CD4-positive, alpha-beta T cell treated with Interferon gamma for 1 hour (primary cell): Measurements from ENCODE around the gene GCAT.

Experiments
- DNase-seq: peaks from one replicate; pipeline ENCODE4 v3.0.0-alpha.2; 2020

Gene GCAT

DNA sequence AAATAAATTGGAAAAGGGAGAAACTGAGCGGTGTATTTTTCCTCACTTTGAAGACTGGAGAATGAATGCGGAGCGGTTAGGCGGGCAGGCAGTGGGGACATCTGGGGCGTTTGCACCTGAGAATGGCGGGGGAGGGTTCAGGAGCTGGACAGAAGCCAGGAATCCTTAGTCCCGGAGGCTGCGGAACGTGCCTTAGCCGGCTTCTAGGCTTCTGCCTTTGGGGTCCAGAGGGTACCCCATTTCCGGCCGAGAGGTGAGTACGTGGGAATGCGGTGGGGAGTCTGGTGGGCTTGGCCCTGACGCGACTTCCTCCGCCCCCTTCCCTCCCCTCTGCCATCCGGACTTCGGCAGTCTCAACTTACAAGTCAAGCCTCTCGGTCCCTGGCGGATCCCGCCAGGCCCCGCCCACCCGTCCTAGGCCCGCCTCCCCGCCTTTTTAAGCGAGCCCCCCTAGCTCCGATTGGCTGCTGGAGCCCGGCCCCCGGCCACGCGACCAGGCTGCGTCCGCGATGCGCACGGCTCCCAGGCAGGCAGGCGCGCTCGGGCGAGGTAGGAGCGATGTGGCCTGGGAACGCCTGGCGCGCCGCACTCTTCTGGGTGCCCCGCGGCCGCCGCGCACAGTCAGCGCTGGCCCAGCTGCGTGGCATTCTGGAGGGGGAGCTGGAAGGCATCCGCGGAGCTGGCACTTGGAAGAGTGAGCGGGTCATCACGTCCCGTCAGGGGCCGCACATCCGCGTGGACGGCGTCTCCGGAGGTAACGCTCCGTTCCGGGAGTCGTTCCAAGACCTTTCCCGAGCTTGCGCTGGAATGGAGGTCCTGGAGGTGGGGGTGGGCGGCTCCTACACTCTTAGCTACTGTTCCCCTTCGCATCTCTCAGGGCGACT lies at the start of gene GCAT:
Gene GCAT, plus strand, starts transcription at position 525 of the 884 bp plus-strand sequence. Its CDS starts 34 bp downstream, at position 559.
- peak; percentile 88 for DNase-seq

DNA sequence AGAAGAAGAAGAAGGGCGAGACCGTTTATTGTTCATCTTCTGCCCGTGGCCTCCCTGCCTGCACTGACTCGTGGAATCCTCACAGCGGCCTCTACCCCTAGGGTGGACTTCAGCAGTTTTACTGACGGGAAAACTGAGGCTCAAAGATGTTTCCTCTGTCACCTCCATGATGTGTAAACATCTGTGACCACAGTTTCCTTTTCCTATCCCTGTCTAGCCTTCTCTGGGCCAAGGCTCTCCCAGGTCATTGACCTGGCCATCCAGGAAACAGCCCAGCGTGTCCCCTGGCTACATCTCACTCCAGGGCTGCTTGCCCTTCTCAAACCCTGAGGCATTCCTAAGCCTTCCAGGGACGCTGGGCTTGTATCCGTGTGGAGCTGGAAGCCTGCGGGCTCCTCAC lies 49.0 kb upstream of the GCAT start:
- no peak for DNase-seq

DNA sequence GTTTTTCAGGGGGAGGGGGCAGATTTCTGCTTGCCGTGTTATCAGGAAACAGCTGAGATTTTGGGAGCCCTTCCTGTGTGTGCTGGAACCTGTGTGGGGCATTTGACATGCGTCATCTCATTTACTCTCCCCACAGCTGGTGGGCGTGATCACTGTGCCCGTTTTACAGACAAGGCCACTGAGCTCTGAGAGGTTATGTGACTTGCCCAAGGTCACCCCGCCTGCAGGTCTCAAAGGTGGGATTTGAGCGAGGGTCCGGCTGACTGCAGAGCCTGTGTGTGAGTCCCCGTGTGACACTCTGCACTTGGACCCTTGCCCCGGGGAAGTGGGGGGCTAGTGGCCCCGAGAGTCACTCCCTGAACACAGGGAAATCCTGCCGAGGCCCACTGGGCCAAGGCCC lies 48.5 kb upstream of the GCAT start:
- no peak for DNase-seq

DNA sequence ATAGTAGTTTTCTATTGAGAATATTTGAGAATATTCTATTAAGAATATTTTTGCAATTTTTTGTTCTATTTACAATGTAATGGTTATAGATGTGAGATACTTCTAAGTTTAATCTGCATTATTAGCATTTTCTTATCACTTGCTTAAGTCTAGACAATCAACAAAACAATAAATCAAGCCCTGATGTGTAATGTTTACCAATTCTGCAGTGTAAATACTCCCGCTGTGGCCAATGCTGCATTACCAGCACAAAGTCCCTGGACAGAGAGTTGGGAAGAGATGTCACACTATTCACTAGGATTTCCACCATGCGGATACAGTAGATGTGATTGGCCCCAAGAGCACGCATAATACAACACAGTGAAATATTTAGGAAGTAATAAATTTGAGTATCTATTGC lies 47.6 kb upstream of the GCAT start:
- no peak for DNase-seq

DNA sequence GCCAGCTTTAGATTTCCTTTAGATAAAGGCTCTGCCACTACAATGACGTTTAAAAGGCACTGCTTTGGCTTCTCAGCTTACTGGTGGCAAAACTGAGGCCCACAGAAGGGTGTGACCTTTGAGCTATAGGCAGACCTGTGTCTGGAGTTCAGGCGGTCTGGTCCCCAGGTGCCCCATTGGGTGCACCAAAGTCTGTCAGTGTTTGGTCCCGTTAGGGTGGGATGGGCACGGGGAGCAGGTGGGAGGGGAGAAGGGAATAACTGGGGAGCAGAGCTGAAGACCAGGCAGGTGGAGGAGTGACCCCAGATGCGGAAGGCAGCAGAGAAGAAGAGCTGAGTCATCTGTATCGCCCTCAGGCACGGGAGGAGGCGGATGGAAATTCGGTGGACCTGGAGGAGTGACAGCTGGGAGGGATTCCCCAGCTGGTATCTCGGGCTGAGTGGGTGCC lies 45.3 kb upstream of the GCAT start:
- no peak for DNase-seq

DNA sequence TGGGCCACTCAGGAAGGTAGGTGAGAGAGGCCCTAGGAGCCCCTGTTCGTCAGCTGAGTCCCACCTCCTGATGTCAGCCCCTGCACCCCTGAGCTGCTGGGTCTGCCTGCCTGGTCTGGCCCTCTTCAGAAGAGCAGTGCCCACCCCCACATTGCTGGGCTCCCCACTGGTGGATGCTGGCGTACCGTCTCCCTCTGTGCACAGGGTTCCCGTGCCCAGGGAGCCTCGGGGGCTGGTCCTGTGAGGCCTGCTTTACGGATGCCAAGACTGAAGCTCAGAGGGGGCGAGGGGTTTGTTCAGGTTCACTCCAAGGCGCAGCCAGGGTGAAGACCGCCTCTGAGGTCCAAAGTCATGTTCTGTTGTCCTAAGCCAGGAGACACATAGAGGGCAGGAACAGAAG lies 44.7 kb upstream of the GCAT start:
- no peak for DNase-seq

DNA sequence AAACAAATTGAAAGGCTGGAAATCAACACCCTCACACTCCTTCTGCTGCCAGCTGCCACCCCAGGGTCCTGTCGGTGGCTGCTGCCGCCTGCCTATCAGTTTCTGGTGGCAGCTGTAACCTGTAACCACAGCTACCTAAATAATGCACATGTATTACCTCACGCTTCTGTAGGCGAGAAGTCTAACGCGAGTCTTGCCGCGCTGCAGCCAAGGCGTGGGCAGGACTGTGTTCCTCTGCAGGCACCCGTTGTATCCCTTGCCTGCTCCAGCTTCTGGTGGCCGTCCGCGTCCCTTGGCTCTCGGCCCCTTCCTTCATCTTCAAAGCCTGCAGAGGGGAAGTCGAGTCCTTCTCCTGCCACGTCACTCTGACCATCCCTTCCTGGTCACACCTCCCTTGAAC lies 44.1 kb upstream of the GCAT start:
- no peak for DNase-seq

DNA sequence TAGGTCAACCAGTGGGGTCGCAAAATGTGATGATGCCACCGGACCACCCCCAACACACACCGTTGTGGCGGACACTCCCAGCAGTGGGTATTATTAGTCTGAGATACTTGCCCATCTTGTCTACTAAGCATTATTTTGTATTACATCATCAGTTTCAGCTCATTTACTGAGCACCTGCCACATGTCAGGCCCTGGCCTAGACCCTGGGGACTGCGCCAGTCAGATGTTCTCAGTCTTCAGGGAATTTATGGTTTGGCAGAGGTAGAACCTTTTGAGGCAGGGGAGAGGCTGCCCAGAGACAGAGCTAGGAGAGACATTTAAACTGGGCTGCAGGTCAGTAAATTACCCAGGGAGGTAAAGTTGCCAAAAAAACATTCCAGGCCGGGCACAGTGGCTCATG lies 43.1 kb upstream of the GCAT start:
- DNase-seq = no peak

DNA sequence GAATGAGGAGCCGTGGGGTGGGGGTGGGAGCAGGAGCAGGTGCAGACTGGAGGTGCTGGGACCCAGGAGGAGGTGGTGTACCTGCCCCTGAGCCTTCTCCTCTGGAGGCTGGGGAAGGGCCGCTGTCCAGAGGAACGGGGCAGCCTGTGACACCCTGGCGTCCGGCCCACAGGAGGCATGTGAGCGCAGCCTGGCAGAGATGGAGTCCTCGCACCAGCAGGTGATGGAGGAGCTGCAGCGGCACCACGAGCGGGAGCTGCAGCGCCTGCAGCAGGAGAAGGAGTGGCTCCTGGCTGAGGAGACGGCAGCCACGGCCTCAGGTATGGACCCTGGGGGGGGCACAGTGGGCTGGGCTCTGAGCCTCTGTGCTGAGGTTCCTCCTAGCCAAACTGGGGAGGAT lies 42.2 kb upstream of the GCAT start:
- DNase-seq = no peak

DNA sequence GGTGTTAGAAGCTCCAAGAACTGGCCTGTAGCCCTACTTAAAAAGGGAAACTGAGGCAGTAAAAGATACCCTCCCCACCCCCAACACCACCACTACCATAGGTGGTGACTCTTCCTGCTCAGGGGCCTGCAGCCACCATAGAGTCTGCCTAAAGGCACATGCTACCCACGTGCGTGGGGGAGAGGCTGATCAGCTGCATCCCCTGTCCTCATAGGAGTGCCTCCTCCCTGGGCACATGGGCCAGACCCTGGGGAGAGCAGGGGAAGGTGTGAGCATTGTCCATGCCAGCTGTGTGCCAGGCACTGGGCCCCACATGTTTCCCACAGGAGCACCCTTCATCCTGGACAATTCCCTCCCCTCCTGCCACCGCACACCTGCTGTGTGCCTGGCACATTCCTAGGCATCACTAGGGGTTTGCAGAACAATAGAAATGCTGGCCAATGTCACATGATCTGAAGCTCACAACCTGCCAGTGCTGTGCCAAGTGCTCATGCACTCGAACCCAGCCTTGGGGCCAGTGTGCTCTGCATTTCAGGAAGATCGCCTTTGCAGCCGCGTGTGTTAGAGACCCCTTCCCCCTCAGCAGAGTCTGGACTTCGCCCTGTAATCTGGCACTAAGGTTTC lies 41.7 kb upstream of the GCAT start:
- DNase-seq = no peak

DNA sequence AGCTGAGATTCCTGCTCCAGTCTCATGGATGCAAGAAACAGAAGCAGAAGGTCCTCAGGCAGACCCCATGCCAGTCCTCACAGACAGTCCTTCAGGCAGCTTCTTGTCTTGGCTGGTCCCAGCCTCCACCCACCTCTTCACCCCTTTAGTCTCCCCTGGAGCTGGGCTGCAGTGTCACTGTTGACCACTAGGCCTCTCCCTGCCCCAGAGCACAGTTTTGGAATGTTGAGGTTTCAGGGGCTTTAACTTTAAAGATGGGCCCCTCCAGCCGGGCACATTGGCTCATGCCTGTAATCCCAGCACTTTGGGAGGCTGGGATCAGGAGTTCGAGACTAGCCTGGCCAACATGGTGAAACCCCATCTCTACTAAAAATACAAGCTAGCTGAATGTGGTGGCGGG lies 39.5 kb upstream of the GCAT start:
- no peak for DNase-seq

DNA sequence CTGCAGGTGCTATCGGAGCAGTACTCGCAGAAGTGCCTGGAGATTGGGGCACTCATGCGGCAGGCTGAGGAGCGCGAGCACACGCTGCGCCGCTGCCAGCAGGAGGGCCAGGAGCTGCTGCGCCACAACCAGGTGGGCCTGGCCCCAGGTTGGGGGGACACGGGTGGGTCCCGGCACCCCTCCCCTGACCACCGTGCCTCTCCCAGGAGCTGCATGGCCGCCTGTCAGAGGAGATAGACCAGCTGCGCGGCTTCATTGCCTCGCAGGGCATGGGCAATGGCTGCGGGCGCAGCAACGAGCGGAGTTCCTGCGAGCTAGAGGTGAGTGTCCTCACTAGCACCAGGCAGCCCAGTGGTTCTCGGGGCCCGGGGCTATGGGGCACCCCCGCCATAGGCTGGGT lies 38.7 kb upstream of the GCAT start:
- DNase-seq = no peak

DNA sequence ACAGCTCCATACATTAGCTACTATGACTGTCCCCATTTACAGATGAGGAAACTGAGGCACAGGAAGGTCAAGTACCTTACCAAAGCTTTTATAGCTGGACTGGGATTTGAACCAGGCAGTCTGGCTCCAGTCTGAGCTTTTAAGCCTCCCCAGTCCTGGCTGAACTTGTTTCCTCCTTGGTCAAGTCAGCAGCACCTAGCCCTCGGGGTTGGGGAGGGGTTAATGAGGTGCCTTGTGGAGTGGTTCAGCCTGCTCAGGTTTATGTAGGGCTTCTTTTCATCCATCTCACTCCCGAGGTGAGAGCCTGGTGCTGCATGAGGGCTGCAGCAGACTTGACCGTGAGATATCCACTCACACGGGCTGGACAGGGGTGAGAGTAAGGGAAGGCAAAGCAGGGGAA lies 36.7 kb upstream of the GCAT start:
- DNase-seq = no peak

DNA sequence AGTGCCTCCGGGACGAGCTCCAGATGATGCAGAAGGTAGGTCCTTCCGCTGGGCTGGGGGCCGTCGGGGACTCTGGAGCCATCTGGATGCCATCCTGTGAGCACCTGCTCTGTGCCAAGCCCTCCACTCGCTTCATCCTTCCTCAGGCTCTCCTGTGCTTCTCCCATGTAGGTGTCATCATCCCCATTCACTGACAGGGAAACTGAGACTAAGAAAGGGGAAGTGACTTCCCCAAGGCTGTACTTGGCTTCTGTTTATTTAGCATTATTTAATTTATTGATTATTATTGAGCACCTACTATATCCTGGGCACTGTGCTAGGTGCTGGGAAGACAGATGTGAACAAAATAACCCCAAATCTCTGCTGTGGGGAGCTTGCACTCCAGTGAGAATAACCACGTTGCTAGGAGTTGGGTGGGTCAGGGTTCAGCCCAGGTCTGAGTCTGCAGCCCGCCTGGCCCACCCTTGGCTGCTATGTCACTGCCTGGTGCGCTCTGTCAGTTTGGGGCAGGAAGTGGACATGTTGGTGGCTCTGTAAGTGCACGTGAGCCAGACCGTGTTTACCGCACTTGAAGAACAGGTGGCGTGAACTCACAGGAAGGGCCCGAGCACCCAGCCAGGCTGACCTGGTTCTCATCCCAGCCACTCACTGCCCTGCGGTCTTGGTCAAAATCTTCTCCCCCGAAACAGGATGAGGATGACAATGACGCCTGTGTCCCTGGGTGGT lies 35.9 kb upstream of the GCAT start:
- DNase-seq = no peak

DNA sequence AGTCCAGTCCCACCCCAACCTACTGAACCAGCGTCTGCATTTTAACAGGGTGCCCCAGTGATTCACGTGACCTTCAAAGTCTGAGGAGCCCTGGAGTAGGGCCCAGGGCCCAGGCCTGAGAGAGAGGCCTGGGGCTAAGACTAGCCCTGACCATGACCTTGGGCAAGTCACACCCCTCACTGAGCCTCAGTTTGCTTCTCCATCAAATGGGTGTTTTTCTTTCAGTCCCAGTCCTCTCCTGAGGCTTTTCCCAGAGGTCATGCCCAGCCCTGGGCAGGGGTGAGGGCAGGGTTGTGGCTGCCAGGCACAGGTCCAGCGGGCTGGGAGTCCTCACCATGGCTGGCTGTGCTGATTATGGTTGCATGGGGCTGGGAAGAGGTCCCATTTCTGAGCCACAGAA lies 33.0 kb upstream of the GCAT start:
- no peak for DNase-seq

DNA sequence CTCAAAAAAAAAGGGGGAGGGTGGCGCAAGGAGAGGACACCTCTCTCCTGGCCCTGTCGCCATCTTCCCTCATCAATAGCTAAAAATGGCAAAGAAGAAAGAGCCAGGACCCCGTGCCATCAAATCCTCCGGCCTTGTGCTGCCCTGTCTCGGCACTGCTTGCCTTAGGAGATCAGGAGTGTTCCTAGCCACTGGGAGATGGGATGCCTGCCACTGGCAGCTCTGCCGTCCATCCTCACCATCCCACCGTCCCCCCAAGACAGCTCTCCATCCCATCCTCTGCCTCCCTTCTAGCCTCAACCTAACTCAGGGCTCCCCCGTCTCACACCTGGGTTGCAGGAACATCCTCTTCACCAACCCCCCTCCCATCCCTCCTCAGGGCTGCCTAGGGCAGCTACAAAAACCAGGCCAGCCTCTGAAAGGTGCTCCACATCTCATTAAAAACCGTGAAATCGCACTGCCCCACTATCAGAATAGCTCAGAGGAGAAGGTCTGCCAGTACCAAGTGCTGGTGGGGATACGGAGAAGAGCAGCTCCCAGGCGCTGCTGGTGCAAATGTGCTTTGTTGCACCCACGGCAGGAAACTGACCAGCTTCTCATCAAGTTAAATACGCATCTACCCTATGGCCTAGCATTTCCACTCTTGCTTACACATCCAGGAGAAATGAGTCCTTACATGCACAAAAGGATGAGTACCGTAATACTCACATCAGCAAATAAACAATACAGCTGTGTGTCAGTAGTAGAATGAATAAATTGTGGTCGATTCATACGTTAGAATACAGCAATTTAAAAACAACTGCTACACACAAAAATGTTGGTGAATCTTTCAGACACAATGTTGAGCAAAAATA lies 31.7 kb upstream of the GCAT start:
- no peak for DNase-seq

DNA sequence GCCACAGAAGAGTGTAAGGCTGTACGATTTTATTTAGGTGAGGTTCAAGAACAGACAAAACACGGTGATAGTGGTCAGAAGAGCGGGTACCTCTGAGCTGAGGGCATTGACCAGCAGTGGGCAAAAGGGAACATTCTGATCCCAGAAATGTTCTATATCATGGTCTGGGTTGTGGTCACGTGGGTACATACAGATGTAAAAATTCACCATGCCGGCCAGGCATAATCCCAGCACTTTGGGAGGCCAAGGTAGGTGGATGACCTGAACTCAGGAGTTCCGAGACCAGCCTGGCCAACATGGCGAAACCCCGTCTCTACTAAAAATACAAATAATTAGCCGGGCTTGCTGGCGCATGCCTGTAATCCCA lies 31.1 kb upstream of the GCAT start:
- no peak for DNase-seq

DNA sequence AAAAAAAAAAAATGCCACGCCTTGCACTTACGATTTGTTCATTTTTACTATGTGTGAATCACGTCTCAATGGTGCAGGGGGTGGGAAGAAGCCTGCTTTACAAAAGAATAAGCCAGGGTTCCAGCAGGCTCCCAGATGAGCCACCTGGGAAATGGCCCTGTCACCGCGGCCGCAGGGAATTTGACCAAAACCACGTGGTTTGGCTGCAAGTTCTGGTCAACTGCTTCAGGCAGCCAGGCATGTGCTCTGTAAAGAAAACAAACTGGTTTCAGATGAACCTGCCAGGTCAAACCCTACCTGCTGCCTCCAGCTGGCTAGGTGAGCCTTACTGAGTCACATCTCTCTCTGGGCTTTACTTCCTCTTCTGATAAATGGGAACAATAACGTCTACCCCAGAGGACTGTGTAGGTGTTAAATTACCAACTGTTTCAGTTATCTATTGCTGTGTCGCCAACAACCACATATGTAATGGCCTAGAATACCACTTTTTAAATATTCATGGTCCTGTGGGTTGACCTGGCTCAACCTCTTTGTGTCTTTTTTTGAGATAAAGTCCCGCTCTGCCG lies 30.5 kb upstream of the GCAT start:
- no peak for DNase-seq

DNA sequence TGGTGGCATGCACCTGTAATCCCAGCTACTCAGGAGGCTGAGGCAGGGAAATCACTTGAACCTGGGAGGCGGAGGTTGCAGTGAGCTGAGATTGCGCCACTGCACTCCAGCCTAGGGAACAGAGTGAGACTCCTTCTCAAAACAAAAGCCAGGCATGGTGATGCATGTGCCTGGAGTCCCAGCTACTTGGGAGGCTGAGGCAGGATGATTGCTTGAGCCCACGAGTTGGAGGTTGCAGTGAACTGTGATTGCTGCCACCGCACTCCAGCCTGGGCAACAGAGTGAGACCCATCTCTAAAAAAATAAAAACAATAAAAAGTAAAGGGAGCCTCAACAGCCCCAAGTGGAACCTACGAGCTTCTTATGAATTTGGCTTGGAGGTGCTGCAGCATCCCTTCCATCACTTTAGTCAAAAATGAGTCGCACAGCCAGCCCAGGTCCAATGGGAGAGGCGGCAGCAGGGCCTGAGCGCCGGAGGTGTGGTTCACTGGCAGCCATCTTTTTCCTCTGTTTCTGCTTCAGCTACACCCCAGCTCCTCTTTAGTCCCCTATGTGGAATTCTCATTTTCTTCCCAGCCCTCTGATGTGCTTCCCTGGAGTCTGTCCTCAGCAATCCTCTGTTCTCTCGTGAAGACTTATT lies 29.2 kb upstream of the GCAT start:
- DNase-seq = no peak

DNA sequence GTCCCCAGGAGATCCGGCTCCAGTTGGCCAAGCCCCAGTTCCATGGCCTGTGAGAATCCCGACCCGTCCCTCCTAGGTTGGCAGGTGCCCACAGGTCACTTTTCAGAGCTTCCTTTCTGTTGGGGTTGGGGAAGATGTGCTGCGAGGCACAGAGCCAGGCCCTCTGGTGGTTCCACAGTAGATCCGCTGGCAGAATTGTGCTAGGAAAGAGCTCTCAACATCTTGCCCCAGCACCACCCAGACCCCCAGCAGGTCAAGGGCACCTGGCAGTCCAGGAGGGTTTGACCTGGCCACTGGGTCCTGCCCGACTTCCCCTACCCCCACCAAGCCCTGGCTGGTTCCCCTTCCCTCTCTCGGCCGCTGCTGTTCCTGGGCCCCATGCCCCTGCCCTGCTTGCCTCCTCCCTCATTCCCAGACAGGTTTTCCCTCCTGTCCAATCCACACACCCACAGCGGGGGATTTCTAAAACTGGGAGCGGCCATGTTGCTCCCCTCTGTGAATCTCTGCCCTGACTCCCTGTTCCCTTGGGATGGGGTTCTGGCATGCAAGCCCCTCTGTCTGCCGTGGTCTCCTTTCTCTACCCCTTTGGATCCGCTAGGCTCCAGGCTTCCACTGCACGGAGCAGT lies 26.2 kb upstream of the GCAT start:
- DNase-seq = no peak

DNA sequence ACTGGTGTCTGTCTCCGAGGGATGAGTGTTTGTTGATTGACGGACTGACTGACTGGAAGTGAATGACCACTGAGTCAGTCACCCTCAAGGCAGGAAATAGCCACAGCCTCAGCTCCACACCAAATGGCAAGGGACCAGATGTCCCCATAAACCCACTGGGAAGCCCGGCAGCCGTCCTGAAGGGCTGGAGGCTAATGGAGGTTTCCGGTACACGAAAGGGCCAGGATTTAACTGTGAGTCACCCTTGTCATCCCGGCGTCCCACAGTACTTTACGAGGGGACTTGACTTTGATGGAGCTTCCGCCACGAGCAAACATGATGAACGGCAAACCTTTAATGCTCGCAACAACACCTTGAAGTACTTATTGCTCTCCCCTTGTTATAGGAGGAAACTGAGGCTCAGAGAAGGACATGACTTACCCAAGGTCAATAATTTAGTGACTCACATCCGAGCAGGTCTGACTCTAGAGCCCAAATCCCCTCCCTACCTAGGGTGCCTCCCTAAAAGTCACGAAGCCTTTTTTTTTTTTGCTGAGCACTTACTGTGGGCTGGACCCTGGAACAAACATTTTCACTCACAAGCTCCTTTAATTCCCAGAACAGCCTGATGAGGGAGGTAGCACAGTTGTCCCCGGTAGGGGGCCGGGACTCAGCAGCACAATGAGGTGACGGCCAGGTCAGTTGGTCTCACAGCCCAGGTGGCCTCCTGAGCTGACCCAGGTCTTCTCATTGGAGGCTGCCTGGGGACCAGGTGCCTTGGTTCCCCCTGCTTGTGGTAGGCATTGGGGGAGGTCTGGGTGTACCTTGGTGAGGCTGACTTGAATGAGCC lies 25.2 kb upstream of the GCAT start:
- no peak for DNase-seq
